GM18858 (cell line): ENCODE data around the gene NEURL1B.
"Not testable (repeated sequence)": the region's sequence is repeated elsewhere in the genome, so short reads cannot be mapped to it uniquely, and the experiment has no call there.

Experiments
- ATAC-seq: cut with Tn5 transposase; IDR thresholded peaks from one replicate; pipeline ENCODE4 v1.9.1; 2021; ENCODE audit not compliant: unreplicated experiment

Gene NEURL1B

GRCh38 chr5:172648013-172648381 is 6.9 kb downstream of the NEURL1B start:
- no peak for ATAC-seq

GRCh38 chr5:172648755-172649154 is 7.7 kb downstream of the NEURL1B start:
- no peak for ATAC-seq

- not testable (repeated sequence) for ATAC-seq
These were observed 15.4 kb downstream of the NEURL1B start for GRCh38 chr5:172656496-172656895.

- ATAC-seq, result not testable (repeated sequence)
These were observed 16.6 kb downstream of the NEURL1B start for GRCh38 chr5:172657524-172658233.

GRCh38 chr5:172658391-172658790 is 17.3 kb downstream of the NEURL1B start:
- ATAC-seq, result no peak

- no peak for ATAC-seq
These were observed 18.0 kb downstream of the NEURL1B start for GRCh38 chr5:172658961-172659501.

- no peak for ATAC-seq
These were observed 18.5 kb downstream of the NEURL1B start for GRCh38 chr5:172659570-172659908.

- no peak for ATAC-seq
These were observed 19.0 kb downstream of the NEURL1B start for GRCh38 chr5:172659909-172660628.

GRCh38 chr5:172660974-172661373 is 19.9 kb downstream of the NEURL1B start:
- no peak for ATAC-seq

GRCh38 chr5:172661526-172661925 is 20.5 kb downstream of the NEURL1B start:
- no peak for ATAC-seq

- no peak for ATAC-seq
These were observed 21.5 kb downstream of the NEURL1B start for GRCh38 chr5:172662596-172662995.

GRCh38 chr5:172664018-172664417 is 23.0 kb downstream of the NEURL1B start:
- no peak for ATAC-seq

- ATAC-seq, result no peak
These were observed 23.8 kb downstream of the NEURL1B start for GRCh38 chr5:172664681-172665541.

- no peak for ATAC-seq
These were observed 25.2 kb downstream of the NEURL1B start for GRCh38 chr5:172666251-172666650.

- no peak for ATAC-seq
These were observed 26.9 kb downstream of the NEURL1B start for GRCh38 chr5:172667786-172668593.

- no peak for ATAC-seq
These were observed 27.6 kb downstream of the NEURL1B start for GRCh38 chr5:172668594-172669071.

- no peak for ATAC-seq
These were observed 28.4 kb downstream of the NEURL1B start for GRCh38 chr5:172669386-172670004.

GRCh38 chr5:172670005-172670402 is 28.9 kb downstream of the NEURL1B start:
- ATAC-seq, result no peak

GRCh38 chr5:172670444-172670843 is 29.4 kb downstream of the NEURL1B start:
- no peak for ATAC-seq

- no peak for ATAC-seq
These were observed 30.0 kb downstream of the NEURL1B start for GRCh38 chr5:172671091-172671490.
